OCI-LY3 (cell line): Measurements from ENCODE around the gene LRRC38.
"Not testable (repeated sequence)": the region's sequence is repeated elsewhere in the genome, so short reads cannot be mapped to it uniquely, and the experiment has no call there.

ENCODE experiments used
- H2AFZ ChIP-seq: fragments of 200-600, 300-600 bp; shearing (Covaris generic); 2 replicates; pipeline ENCODE4 v1.6.0; 2014; ENCODE audit warnings: antibody characterized with exemption, low read depth, low read length
- H3K27ac ChIP-seq: fragments of 200-600, 300-600 bp; sonication (generic); 2 replicates; pipeline ENCODE4 v1.5.1; 2014; ENCODE audit warnings: mild to moderate bottlenecking, low read length, moderate library complexity, mixed read lengths
- H3K27me3 ChIP-seq: fragments of 200-600, 300-600 bp; sonication (generic); 2 replicates; pipeline ENCODE4 v1.6.1; 2014; ENCODE audit warnings: low read depth, low read length, mixed read lengths
- H3K36me3 ChIP-seq: fragments of 200-600, 300-600 bp; sonication (generic); replicated peaks from 2 replicates; pipeline ENCODE3; 2014; ENCODE audit warnings: low read depth, low read length, mixed read lengths
- H3K4me1 ChIP-seq: fragments of 300-600, 200-600 bp; sonication (generic); 2 replicates; pipeline ENCODE4 v1.6.1; 2014; ENCODE audit warnings: low read length, mixed read lengths
- H3K4me2 ChIP-seq: fragments of 200-600, 300-600 bp; sonication (generic); 2 replicates; pipeline ENCODE4 v1.6.1; 2014; ENCODE audit warnings: low read length, mixed read lengths
- H3K4me3 ChIP-seq: fragments of 300-600, 200-600 bp; sonication (generic); 2 replicates; pipeline ENCODE4 v1.5.1; 2014; ENCODE audit warnings: antibody characterized with exemption, mild to moderate bottlenecking, low read length, moderate library complexity
- H3K79me2 ChIP-seq: fragments of 300-600, 200-600 bp; shearing (Covaris generic); 2 replicates; pipeline ENCODE4 v1.6.1; 2014; ENCODE audit warnings: mild to moderate bottlenecking, low read length, mixed read lengths
- H3K9ac ChIP-seq: fragments of 300-600, 200-600 bp; shearing (Covaris generic); 2 replicates; pipeline ENCODE4 v1.6.0; 2014; ENCODE audit warnings: mild to moderate bottlenecking, low read length, moderate library complexity
- H3K9me3 ChIP-seq: fragments of 200-600, 300-600 bp; shearing (Covaris generic); 2 replicates; pipeline ENCODE4 v1.6.1; 2014; ENCODE audit warnings: low read length, mixed read lengths; ENCODE audit not compliant: insufficient read depth
- H4K20me1 ChIP-seq: fragments of 200-600, 300-600 bp; sonication (generic); 2 replicates; pipeline ENCODE4 v1.6.1; 2016; ENCODE audit warnings: low read length, mixed read lengths; ENCODE audit not compliant: insufficient read depth
- CTCF ChIP-seq: fragments of 200-600, 300-600 bp; sonication (generic); IDR thresholded peaks from 2 replicates; pipeline ENCODE4 v1.5.1; 2014; ENCODE audit warnings: antibody characterized with exemption, low read length, low read depth
- EZH2phosphoT487 ChIP-seq: fragments of 200-600 bp; shearing (Covaris generic); IDR thresholded peaks from 2 replicates; pipeline ENCODE4 v1.6.1; 2018; ENCODE audit warnings: antibody characterized with exemption, mixed run types, low read depth

LRRC38 gene

GRCh38 chr1:13513895-13514546 is at the start of gene LRRC38:
Gene LRRC38, minus strand, starts transcription at chr1:13514003. Its CDS starts 410 bp downstream, at chr1:13513593.
- peaks cover 8% of the 10 kb centered on the region for H3K4me1 ChIP-seq
- H3K4me3 ChIP-seq: no peak within 1 kb of the TSS
- H3K4me2 ChIP-seq: no peak within 1 kb of the TSS
- TF ChIP-seq CTCF (no peak), EZH2phosphoT487 (no peak)
- no peaks in the 10 kb centered on the region for H4K20me1 ChIP-seq
- H3K9me3 ChIP-seq: no peaks in the 10 kb centered on the region
- no peak within 1 kb of the TSS for H3K27ac ChIP-seq
- H3K79me2 ChIP-seq: no peaks in the 10 kb centered on the region
- H2AFZ ChIP-seq: no peak within 1 kb of the TSS
- H3K36me3 ChIP-seq: no peaks in the 10 kb centered on the region
- no peak within 1 kb of the TSS for H3K9ac ChIP-seq
- peaks cover 20% of the 10 kb centered on the region; the same call in 1 of the 2 replicates for H3K27me3 ChIP-seq

GRCh38 chr1:13562981-13563380 is 49.2 kb upstream of the LRRC38 start:
- H3K4me3 ChIP-seq, H3K36me3 ChIP-seq, H3K4me1 ChIP-seq, H3K27me3 ChIP-seq, H3K79me2 ChIP-seq, H2AFZ ChIP-seq, H3K9me3 ChIP-seq, H3K9ac ChIP-seq, H4K20me1 ChIP-seq, H3K27ac ChIP-seq, H3K4me2 ChIP-seq: not testable (repeated sequence)

- Histone ChIP-seq H3K9me3 (no peaks in the 10 kb centered on the region), H3K79me2 (no peaks in the 10 kb centered on the region), H3K27ac (no peak overlapping the region), H4K20me1 (no peaks in the 10 kb centered on the region), H3K4me3 (no peak overlapping the region), H3K4me1 (no peaks in the 10 kb centered on the region), H3K9ac (no peak overlapping the region), H3K27me3 (peaks cover 3% of the 10 kb centered on the region; the same call in 1 of the 2 replicates), H3K4me2 (no peak overlapping the region), H2AFZ (no peak overlapping the region), H3K36me3 (no peaks in the 10 kb centered on the region)
- no peak for TF ChIP-seq CTCF
- TF ChIP-seq EZH2phosphoT487: no peak
These were observed 46.7 kb upstream of the LRRC38 start for GRCh38 chr1:13560541-13560940.

- no peak overlapping the region for H3K4me3 ChIP-seq
- no peak overlapping the region for H3K27ac ChIP-seq
- no peak overlapping the region for H2AFZ ChIP-seq
- no peak overlapping the region for H3K4me2 ChIP-seq
- no peaks in the 10 kb centered on the region for H3K4me1 ChIP-seq
- no peaks in the 10 kb centered on the region for H3K79me2 ChIP-seq
- H3K36me3 ChIP-seq: no peaks in the 10 kb centered on the region
- no peak overlapping the region for H3K9ac ChIP-seq
- peaks cover 3% of the 10 kb centered on the region; the same call in 1 of the 2 replicates for H3K27me3 ChIP-seq
- TF ChIP-seq CTCF (no peak), EZH2phosphoT487 (no peak)
- H3K9me3 ChIP-seq: no peaks in the 10 kb centered on the region
- H4K20me1 ChIP-seq: no peaks in the 10 kb centered on the region
These were observed 42.5 kb upstream of the LRRC38 start for GRCh38 chr1:13556224-13556764.
